ENCODE measurements around the gene METTL25B.

Gene METTL25B

DNA sequence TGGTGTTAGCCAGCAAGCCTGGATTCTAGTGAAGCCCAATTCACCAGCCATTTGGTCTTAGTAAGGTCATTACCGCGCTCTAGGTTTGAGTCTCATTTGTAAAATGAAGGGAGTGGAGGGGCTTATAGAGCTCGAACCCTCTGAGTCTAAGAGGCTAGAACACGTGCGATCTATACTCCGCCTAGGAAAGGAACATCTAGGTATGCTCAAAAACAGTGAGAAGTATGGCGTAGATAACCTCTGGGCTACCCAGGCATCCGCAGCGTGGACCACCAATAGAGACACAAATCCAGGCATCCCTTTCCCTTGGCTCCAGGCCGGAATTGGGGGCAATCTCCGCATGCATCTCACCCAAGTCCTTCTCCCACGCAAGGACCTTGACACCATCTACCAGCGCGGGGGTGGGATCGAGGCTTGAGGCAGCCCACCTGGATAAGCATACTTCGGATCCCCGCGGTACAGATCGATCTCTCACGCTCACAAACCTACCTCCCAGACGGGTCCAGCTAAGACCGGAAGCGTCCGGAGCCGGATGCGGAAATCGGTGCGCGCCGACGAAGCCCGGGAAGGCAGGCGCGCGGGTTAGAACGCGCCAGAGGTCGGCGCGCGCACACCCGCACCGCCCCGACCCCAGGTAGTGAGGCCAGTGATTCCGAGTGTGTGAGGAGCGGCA is at the start of gene METTL25B:
TSS of gene METTL25B (plus strand) at position 544 of the 673 bp plus-strand sequence. CDS start 636 bp downstream, outside the sequence.
- DNase-seq: peak; percentile 82

DNA sequence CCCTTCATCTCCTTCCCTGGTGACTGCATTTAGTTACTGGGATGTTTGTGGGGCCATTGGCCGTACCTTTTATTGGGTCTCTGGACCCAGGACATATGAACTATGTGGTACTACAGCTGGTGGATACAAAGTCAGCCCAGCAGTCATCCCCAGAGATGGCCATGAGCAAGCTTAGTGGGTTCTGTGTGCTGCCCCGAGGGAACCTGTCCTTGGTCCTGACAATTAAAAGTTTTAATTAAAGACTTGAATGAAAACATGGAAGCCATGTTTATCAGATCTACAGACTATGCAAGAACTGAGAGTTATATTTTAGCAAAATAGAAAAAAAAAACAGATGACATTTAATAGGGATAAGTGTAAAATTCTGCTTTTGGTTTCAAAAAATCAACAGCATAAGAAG is 48.2 kb upstream of the METTL25B start:
- no peak for DNase-seq

- DNase-seq: no peak
Observed at GRCh38 chr1:156681196-156681960, 46.9 kb upstream of the METTL25B start.

DNA sequence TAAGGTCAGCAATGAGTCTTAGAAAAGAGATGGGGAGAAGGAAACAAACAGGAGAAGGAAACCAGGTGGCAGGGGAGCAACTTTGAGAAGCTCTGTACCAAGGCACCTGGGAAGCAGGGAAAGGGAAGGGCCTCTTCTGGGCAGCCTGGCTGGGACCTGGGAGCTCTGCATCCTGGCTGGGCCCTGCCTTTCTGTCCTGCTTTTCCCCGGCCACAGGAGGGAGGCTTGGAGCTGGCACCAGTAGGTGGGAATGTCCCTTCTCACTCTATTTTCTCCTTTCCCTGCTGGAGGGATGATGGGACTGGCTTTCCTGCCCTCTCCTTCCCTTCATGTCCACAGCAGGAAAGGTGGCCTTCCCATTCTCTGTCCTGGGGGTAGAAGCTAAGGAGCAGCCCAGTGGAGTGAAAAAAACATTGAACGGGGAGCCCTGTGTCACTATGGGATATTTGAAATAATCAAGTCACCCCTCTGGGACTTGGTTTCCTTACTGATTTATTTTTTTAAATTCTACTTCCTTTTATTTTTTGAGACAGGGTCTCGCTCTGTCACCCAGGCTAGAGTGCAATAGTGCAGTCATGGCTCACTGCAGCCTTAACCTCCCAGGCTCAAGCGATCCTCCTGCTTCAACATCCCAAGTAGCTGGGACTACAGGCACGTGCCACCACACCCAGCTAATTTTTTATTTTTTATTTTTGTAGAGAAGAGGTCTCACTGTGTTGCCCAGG is 45.9 kb upstream of the METTL25B start:
- DNase-seq: no peak

- peak; percentile 31 for DNase-seq
Observed at GRCh38 chr1:156684227-156684782, 44.0 kb upstream of the METTL25B start.

GRCh38 chr1:156689035-156689952 is 39.0 kb upstream of the METTL25B start:
- DNase-seq: peak; percentile 86

DNA sequence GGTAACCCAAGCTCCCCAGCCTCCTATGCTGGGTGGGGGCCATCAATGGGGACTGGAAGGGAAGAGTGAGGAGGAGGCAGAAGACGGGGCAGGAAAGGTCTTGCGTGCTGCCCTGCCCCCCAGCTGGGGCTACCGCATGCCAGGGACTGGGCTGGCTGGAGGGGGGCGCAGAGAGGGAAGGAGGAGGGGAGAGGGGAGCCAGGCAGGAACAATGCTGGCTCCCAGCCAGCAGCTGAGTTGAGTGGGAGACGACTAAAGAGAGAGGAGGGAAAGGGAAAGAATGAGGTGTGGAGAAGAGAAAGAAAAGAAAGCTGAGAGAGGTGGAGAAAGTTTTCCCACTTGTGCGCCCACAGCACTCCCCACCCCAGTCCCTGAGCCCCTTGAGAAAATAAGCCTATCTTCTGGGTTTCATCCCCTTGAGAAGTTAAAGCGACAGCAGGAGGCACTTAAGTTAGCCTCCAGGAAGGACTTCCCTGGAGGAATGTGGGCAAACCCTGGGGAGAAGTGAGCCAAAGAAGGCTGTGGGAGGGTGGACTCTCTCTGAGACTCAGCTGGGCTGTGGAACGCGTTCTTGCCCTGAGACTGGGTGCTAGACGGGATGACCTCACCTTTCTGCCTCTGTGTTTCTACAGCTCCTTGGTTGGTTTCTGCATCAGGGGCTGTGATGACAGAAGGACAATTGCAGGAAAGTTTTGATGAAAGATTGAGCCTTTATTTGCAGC is 38.2 kb upstream of the METTL25B start:
- peak; percentile 47 for DNase-seq

DNA sequence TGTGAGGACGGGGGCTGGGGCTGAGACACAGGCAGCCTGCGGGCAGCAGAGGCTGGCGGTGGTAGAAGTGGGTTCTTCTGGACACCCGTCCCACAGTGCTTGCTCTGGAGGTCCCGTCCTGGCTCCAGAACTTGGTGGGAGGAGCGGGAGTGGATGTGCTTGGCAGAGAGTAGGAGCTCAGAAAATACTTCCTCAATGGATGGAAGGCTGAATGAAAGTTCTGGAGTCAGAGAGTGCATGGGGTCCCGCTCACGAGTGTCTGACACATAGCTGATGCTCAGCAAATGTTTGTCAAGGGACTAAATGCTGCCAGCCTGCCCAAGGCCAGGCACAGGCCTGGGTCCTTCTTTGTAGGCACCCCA is 37.6 kb upstream of the METTL25B start:
- peak; percentile 50 for DNase-seq

- DNase-seq: no peak
Observed at GRCh38 chr1:156691191-156691590, 37.1 kb upstream of the METTL25B start.

DNA sequence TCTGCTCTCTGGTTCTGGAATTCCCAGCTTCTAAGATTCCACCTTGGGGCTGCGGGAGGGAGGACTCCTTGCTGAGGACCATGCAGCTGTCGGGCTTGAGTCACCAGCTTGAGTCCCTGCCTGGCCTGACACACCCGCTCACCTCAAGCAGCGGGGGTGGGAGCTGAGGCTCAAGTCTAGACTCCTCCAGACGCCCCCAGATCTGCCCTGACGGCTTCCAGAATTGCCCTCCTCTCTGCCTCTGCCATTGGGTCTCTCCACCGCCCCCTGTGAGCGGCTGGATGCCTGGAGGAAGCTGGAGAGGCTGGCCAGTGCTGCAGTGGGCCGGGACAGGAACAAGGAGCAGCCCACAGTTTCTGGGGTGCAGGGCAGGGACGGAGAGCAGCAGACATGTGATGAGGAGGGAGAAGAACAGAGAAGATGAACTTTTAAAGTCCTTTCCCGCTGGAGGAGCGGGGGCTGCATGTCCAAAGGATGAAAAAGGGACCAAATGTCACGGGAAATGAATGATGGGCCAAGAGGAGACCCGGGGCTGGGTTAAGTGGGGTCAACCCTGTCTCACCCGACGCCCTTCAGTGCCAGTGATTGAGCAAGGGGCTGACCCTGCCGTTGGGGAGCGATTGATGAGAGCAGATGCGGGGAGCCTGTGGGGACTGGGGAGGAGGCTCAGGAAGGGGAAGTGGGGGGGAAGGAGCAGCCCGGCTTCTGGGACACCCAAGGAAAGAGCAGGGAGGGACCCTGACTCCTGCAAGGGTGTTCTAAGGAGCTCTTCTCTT is 36.4 kb upstream of the METTL25B start:
- peak; percentile 61 for DNase-seq

DNA sequence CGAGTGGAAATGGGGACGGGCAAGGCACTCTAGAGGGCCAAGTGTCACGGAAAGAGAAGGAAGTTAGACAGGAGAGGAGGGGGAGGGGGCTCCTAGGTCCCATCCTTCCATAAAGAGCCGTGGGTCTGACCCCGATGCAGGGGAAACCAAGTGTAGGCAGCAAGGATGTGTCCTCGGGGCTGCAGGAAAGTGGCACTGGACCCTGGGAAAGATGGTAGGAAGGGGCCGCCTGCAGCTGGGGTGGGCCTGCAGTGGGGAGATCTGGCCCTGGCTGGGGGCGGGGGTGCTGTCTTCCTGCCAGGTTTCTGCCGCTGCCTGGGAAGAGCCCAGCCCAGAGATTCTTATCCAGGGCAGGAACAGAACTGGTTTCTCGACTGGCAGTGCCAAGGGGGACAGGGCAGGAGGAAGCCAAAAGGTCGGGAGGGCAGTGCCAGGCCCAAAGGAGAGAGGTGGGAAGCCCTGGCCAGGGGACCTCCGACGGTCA is 35.8 kb upstream of the METTL25B start:
- no peak for DNase-seq

- DNase-seq: no peak
Observed at GRCh38 chr1:156692925-156693847, 35.1 kb upstream of the METTL25B start.

GRCh38 chr1:156693848-156694689 is 34.2 kb upstream of the METTL25B start:
- DNase-seq: peak; percentile 39

DNA sequence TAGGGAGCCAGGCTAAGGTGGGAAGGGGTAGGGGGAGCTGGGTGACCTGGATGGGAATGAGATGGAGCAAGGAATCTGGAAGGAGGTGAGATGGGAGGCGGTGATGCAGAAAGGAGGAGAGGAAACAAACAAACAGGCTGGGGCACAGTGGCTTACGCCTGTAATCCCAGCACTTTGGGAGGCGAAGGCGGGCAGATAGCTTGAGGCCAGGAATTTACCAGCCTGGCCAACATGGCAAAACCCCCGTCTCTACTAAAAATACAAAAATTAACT is 33.6 kb upstream of the METTL25B start:
- DNase-seq: no peak

DNA sequence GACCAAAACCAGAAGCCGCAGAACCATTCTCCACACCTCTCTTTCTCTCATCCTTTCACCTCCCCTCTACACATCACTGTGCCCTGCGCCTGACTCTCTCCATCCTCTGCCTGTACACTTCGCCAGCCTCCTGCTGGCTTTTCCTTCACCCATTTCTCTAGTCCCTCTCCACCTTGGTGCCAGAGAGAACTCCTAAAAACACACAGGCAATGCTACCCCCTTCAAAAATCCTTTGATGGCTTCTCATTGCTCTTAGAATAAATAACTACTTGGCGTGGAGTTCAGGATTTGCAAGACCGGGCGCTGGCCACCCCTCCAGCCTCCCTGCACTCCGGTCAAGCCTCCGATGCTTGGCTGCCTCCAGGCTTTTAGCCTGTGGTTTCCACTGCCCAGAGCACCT is 31.5 kb upstream of the METTL25B start:
- DNase-seq: no peak

GRCh38 chr1:156697481-156697880 is 30.8 kb upstream of the METTL25B start:
- DNase-seq: no peak

DNA sequence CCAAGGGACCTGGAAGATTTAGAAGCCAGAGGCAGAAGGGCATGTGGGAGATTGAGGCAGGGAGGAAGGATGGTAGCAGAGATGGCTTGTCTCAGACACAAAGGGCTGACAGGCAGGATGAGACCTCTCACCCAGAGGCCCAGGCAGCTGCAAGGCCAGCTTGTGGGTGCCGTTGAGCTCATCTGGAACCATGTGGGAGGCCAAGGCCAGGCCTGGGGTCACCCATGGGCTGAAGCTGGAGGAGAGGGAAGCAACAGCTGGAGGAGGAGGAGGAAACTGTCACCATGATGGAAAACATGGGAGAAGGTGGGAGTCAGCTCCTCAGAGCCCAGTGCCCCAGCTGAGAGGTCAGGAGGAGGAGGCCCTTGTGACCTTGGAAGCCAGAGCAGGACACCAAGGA is 29.3 kb upstream of the METTL25B start:
- no peak for DNase-seq

- DNase-seq: no peak
Observed at GRCh38 chr1:156700736-156701531, 27.3 kb upstream of the METTL25B start.

Measured in suppressor macrophage treated with lipopolysaccharide for 4 hours (primary cell).